ENCODE data around the gene TOM1L2. TPM values are rescaled to one million over a fixed set of nuclear protein-coding genes. Genes with fewer than 3 reads are reported as not detected.

TOM1L2 gene
- total and polyA plus RNA-seq, 11 donors, result 122 to 345 (median 247) TPM

- intact Hi-C loops (cut with DNase I), result loop anchor here in 2 of 10 donors (2.0 to 5.0 kb wide), 2 partner anchors 15 to 150 kb away; partner anchors contain the start of genes DRC3 (in 1 of the 2), SREBF1 (in 1 of the 2) and TOM1L2 (in 1 of the 2)
- H3K27ac ChIP-seq, result peak overlapping the region in 9 of 12 donors; percentile 26 to 87 (median 43)
- 0 to 57% (median 45%) methylated on average over 1 of the region's 1 CpG for WGBS, 4 donors
These were observed 150.0 kb downstream of the TOM1L2 start for GRCh38 chr17:17822189-17822588.

GRCh38 chr17:17820463-17821158, 151.6 kb downstream of the TOM1L2 start:
- peaks cover 26 to 78% (median 43%) of the 10 kb centered on the region in 12 donors for H3K4me1 ChIP-seq
- H3K27ac ChIP-seq, result no peak overlapping the region
- ATAC-seq (no peak), DNase-seq (no peak)
- intact Hi-C loops (cut with DNase I), result loop anchor here in 1 of 10 donors (5.0 kb wide), 1 partner anchor 152 kb away; the partner anchor contains the start of genes DRC3 and TOM1L2
- TF ChIP-seq CTCF (IDR thresholded peaks at IDR 0.05) (no peak), POLR2A (IDR thresholded peaks at IDR 0.05) (no peak)
- no peak overlapping the region for H3K4me3 ChIP-seq
- H3K27me3 ChIP-seq, result no peaks in the 10 kb centered on the region
- peaks cover 0 to 45% (median 30%) of the 10 kb centered on the region in 9 donors for H3K36me3 ChIP-seq
- H3K9me3 ChIP-seq, result no peaks in the 10 kb centered on the region
- 82 to 90% (median 85%) methylated on average over 3 to 7 of the region's 7 CpGs for WGBS, 4 donors

More at GRCh38 chr17:17822189-17822588, 150.0 kb downstream of the TOM1L2 start:
- peaks cover 26 to 79% (median 45%) of the 10 kb centered on the region in 12 donors for H3K4me1 ChIP-seq
- no peaks in the 10 kb centered on the region for H3K27me3 ChIP-seq
- H3K4me3 ChIP-seq, result peak overlapping the region in 9 of 12 donors; percentile 13 to 69 (median 60)
- DNase-seq (peak in 4 of 5 donors; percentile 63 to 89 (median 84)), ATAC-seq (peak in 3 of 4 donors; percentile 5 to 33 (median 21))
- H3K36me3 ChIP-seq, result peaks cover 0 to 31% (median 23%) of the 10 kb centered on the region in 9 donors
- no peak for TF ChIP-seq CTCF (IDR thresholded peaks at IDR 0.05)
- no peak for TF ChIP-seq POLR2A (IDR thresholded peaks at IDR 0.05)
- no peaks in the 10 kb centered on the region for H3K9me3 ChIP-seq

- no peak for ATAC-seq
- H3K27ac ChIP-seq, result no peak overlapping the region
- H3K4me1 ChIP-seq, result peaks cover 25 to 78% (median 41%) of the 10 kb centered on the region in 12 donors
- DNase-seq, result no peak
- intact Hi-C loops (cut with DNase I), result loop anchor here in 1 of 10 donors (5.0 kb wide), 1 partner anchor 152 kb away; the partner anchor contains the start of genes DRC3 and TOM1L2
- no peaks in the 10 kb centered on the region for H3K27me3 ChIP-seq
- WGBS, 4 donors, result 89 to 100% (median 90%) methylated on average over 4 to 10 of the region's 10 CpGs
- H3K4me3 ChIP-seq, result no peak overlapping the region
- H3K9me3 ChIP-seq, result no peaks in the 10 kb centered on the region
- H3K36me3 ChIP-seq, result peaks cover 0 to 50% (median 30%) of the 10 kb centered on the region in 9 donors
- no peak for TF ChIP-seq POLR2A (IDR thresholded peaks at IDR 0.05)
- no peak for TF ChIP-seq CTCF (IDR thresholded peaks at IDR 0.05)
These were observed 152.2 kb downstream of the TOM1L2 start for GRCh38 chr17:17820046-17820445.

- DNase-seq, result peak in 3 of 5 donors; percentile 61 to 84 (median 72)
- 61 to 70% (median 64%) methylated on average over 10 to 12 of the region's 12 CpGs for WGBS, 4 donors
- TF ChIP-seq CTCF (IDR thresholded peaks at IDR 0.05) (no peak), POLR2A (IDR thresholded peaks at IDR 0.05) (no peak)
- Histone ChIP-seq H3K4me1 (peaks cover 22 to 78% (median 38%) of the 10 kb centered on the region in 12 donors), H3K9me3 (no peaks in the 10 kb centered on the region), H3K27me3 (no peaks in the 10 kb centered on the region), H3K4me3 (no peak overlapping the region), H3K27ac (no peak overlapping the region), H3K36me3 (peaks cover 0 to 55% (median 30%) of the 10 kb centered on the region in 9 donors)
- intact Hi-C loops (cut with DNase I), result loop anchor here in 3 of 10 donors (10.0 kb wide), 3 partner anchors 95 to 215 kb away; partner anchors contain the start of genes ATPAF2 (in 2 of the 3) and GID4 (in 2 of the 3)
- peak in 1 of 4 donors; percentile 17 for ATAC-seq
These were observed 152.6 kb downstream of the TOM1L2 start for GRCh38 chr17:17819561-17819995.

All from heart left ventricle (tissue), 16 donors.